Liver (tissue), 9 donors: Measurements from ENCODE around the gene STMP1. TPM values are rescaled to one million over a fixed set of nuclear protein-coding genes. Genes with fewer than 3 reads are reported as not detected.

ENCODE experiments used
- DNase-seq: peaks from one replicate; pipeline ENCODE4 v3.0.0-alpha.2; 2017; ENCODE audit warnings: low spot score
- H3K27ac ChIP-seq, 2 donors: one replicate each; pipeline ENCODE4 v1.7.0; 2013; ENCODE audit warnings: inconsistent platforms in 2 of 2, low read length in 2 of 2, control low read depth in 1 of 2, low read depth in 1 of 2, mild to moderate bottlenecking in 1 of 2
- H3K27me3 ChIP-seq, 4 donors: one replicate each; pipeline versions ENCODE4 v1.6.1 to v1.7.0; 2013; ENCODE audit warnings: low read length in 3 of 4, inconsistent platforms in 1 of 4, mild to moderate bottlenecking in 1 of 4, moderate library complexity in 1 of 4; ENCODE audit not compliant: control insufficient read depth in 4 of 4, insufficient read depth in 4 of 4
- H3K36me3 ChIP-seq, 4 donors: one replicate each; pipeline versions ENCODE4 v1.6.1 to v1.7.0; 2013; ENCODE audit warnings: low read length in 3 of 4, mild to moderate bottlenecking in 3 of 4, low read depth in 1 of 4, moderate library complexity in 1 of 4; ENCODE audit not compliant: control insufficient read depth in 4 of 4, insufficient read depth in 3 of 4
- H3K4me1 ChIP-seq, 4 donors: one replicate each; pipeline versions ENCODE4 v1.6.1 to v1.7.0; 2013; ENCODE audit warnings: low read length in 3 of 4, mild to moderate bottlenecking in 3 of 4, moderate library complexity in 1 of 4; ENCODE audit not compliant: control insufficient read depth in 4 of 4, insufficient read depth in 4 of 4
- H3K4me3 ChIP-seq, 3 donors: one replicate each; pipeline versions ENCODE4 v1.6.1 to v1.7.0; 2013; ENCODE audit warnings: low read length in 3 of 3, control low read depth in 1 of 3, low read depth in 1 of 3, mild to moderate bottlenecking in 1 of 3
- H3K9ac ChIP-seq, 2 donors: one replicate each; pipeline ENCODE4 v1.7.0; 2013; ENCODE audit warnings: low read length in 2 of 2, mild to moderate bottlenecking in 2 of 2, moderate library complexity in 2 of 2, control low read depth in 1 of 2, low read depth in 1 of 2
- H3K9me3 ChIP-seq, 4 donors: one replicate each; pipeline versions ENCODE4 v1.6.1 to v1.7.0; 2013; ENCODE audit warnings: low read length in 3 of 4; ENCODE audit not compliant: control insufficient read depth in 4 of 4
- EGR1 ChIP-seq, 2 donors: IDR thresholded peaks; 2 replicates each; pipeline ENCODE4 v1.6.1; 2016 to 2018; ENCODE audit warnings: antibody characterized with exemption in 2 of 2, low read depth in 2 of 2
- FOXA2 ChIP-seq: IDR thresholded peaks from 2 replicates; pipeline ENCODE4 v1.6.1; 2016; ENCODE audit warnings: antibody characterized with exemption
- GABPA ChIP-seq, 2 donors: IDR thresholded peaks in 1 of 2; conservative IDR thresholded peaks in 1 of 2; 2 replicates each; pipeline ENCODE4 v1.6.1; 2016; ENCODE audit warnings: antibody characterized with exemption in 2 of 2, mild to moderate bottlenecking in 1 of 2, moderate library complexity in 1 of 2
- HNF4G ChIP-seq: IDR thresholded peaks from 2 replicates; pipeline ENCODE4 v1.6.1; 2016; ENCODE audit warnings: antibody characterized with exemption
- JUND ChIP-seq, 2 donors: IDR thresholded peaks; 2 replicates each; pipeline ENCODE4 v1.6.1; 2016; ENCODE audit warnings: antibody characterized with exemption in 2 of 2
- NR2F2 ChIP-seq: IDR thresholded peaks from 2 replicates; pipeline ENCODE4 v1.6.1; 2016; ENCODE audit warnings: antibody characterized with exemption
- REST ChIP-seq: IDR thresholded peaks from 2 replicates; pipeline ENCODE4 v1.6.1; 2016; ENCODE audit warnings: antibody characterized with exemption, mild to moderate bottlenecking
- SP1 ChIP-seq: IDR thresholded peaks from 2 replicates; pipeline ENCODE4 v1.6.1; 2018; ENCODE audit warnings: antibody characterized with exemption, mild to moderate bottlenecking
- ZBTB33 ChIP-seq: IDR thresholded peaks from 2 replicates; pipeline ENCODE4 v1.6.1; 2016; ENCODE audit warnings: antibody characterized with exemption
- WGBS: extraction: QIAGEN DNeasy Blood & Tissue Kit; methylation state at CpG from one replicate; pipeline ENCODE4 v1.1.7; 2013; 5-methylcytosine and 5-hydroxymethylcytosine counted together
- polyA plus RNA-seq, 2 donors: library from polyadenylated mRNA; stranded (reverse) in 1 of 2; unstranded in 1 of 2; fragments of 200-250 nt in 1 of 2; fragments of >200 nt in 1 of 2; fragmentation: Nextera tagmentation in 1 of 2; extraction: Ambion mirVana in 1 of 2; gene quantifications; one replicate each; pipeline versions ENCODE4 v1.2.1 to v1.2.3, GENCODE V29; 2013 to 2015
- total RNA-seq, 2 donors: library from RNA; depleted of rRNA; stranded (reverse); fragments of >200 nt; gene quantifications; one replicate each; pipeline ENCODE4 v1.2.3, GENCODE V29; 2014
- TF ChIP-seq, protein P1 (sequence below): fragments of 150-350 bp; IDR thresholded peaks from 2 replicates; pipeline ENCODE4 v1.5.1; 2017; ENCODE audit warnings: improper control_type of control experiment, low read depth, low read length; ENCODE audit not compliant: missing input control
- TF ChIP-seq, protein P2 (sequence below): IDR thresholded peaks from 2 replicates; pipeline ENCODE4 v1.6.1; 2016; ENCODE audit warnings: antibody characterized with exemption
- donor health status: healthy.
- donor health status: healthy.
- donor health status: healthy.
- donor health status: healthy.
- donor health status: healthy.

The STMP1 gene
- total and polyA plus RNA-seq, 4 donors = 6.8 to 30.7 (median 13.8) TPM

- Histone ChIP-seq H3K27ac (no peak overlapping the region), H3K36me3 (no peaks in the 10 kb centered on the region), H3K9ac (no peak overlapping the region), H3K4me3 (no peak overlapping the region), H3K4me1 (peaks cover 0 to 4% (median 0%) of the 10 kb centered on the region in 4 donors), H3K9me3 (no peaks in the 10 kb centered on the region), H3K27me3 (no peaks in the 10 kb centered on the region)
- TF ChIP-seq, protein P1, sequence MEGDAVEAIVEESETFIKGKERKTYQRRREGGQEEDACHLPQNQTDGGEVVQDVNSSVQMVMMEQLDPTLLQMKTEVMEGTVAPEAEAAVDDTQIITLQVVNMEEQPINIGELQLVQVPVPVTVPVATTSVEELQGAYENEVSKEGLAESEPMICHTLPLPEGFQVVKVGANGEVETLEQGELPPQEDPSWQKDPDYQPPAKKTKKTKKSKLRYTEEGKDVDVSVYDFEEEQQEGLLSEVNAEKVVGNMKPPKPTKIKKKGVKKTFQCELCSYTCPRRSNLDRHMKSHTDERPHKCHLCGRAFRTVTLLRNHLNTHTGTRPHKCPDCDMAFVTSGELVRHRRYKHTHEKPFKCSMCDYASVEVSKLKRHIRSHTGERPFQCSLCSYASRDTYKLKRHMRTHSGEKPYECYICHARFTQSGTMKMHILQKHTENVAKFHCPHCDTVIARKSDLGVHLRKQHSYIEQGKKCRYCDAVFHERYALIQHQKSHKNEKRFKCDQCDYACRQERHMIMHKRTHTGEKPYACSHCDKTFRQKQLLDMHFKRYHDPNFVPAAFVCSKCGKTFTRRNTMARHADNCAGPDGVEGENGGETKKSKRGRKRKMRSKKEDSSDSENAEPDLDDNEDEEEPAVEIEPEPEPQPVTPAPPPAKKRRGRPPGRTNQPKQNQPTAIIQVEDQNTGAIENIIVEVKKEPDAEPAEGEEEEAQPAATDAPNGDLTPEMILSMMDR = no peak
- TF ChIP-seq GABPA (IDR thresholded peaks at IDR 0.05 in 1 of 2, conservative IDR thresholded peaks at IDR 0.05 in 1 of 2) = no peak
- no peak for TF ChIP-seq HNF4G
- TF ChIP-seq, protein P2, sequence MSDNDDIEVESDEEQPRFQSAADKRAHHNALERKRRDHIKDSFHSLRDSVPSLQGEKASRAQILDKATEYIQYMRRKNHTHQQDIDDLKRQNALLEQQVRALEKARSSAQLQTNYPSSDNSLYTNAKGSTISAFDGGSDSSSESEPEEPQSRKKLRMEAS = no peak
- DNase-seq = no peak
- WGBS = 87% methylated on average over 9 of the region's 9 CpGs
These were observed 23.2 kb downstream of the STMP1 start for GRCh38 chr7:135685306-135686084.

DNA sequence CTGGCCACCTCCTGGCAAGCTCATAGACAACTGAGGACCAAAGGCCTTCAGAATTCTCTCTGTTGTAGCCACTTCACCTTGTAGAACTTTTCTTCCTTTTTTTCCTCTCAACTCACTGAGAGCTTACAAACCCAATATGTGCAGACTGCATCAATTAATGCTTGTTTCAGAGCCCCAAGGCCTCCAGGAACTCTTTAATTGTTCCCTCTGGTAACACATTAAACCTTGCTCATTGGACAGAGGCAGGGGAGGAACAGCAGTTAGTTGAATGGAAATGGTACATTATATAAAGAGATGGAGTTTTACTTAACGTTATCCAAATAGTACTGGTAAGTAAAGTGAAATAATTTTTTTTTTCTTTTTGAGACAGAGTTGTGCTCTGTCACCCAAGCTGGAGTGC is 25.2 kb downstream of the STMP1 start:
- peaks cover 0 to 4% (median 0%) of the 10 kb centered on the region in 4 donors for H3K4me1 ChIP-seq
- H3K27me3 ChIP-seq = no peaks in the 10 kb centered on the region
- H3K9me3 ChIP-seq = no peaks in the 10 kb centered on the region
- H3K27ac ChIP-seq = no peak overlapping the region
- WGBS = 43% methylated on average over 1 of the region's 1 CpG
- no peak overlapping the region for H3K4me3 ChIP-seq
- no peak for TF ChIP-seq SP1
- no peak for TF ChIP-seq NR2F2
- TF ChIP-seq REST = no peak
- no peak for TF ChIP-seq EGR1 (IDR thresholded peaks at IDR 0.05; ENCODE audit: low read depth in 2 of 2)
- H3K36me3 ChIP-seq = peaks cover 0 to 9% (median 3%) of the 10 kb centered on the region in 4 donors
- H3K9ac ChIP-seq = no peak overlapping the region
- no peak for DNase-seq

DNA sequence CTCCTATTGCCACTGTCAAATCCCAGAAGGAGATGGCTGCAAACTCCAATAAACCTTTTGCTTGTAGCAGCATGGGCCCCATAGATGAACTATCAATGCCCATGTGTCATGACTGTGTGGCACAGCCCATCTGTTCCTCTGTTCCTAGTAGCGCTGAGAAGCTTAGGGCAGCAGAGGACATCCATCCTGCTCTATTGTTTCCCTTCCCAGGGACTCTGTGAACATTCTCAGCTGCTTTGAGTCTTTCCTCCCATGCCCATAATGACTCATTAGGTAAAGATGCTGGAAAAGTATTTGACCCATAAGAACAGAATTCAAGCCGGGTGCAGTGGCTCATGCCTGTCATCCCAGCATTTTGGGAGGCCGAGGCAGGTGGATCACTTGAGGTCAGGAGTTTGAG is 28.3 kb downstream of the STMP1 start:
- Histone ChIP-seq H3K4me1 (no peaks in the 10 kb centered on the region), H3K27ac (no peak overlapping the region), H3K4me3 (no peak overlapping the region), H3K9me3 (no peaks in the 10 kb centered on the region), H3K27me3 (no peaks in the 10 kb centered on the region), H3K9ac (no peak overlapping the region), H3K36me3 (peaks cover 0 to 16% (median 6%) of the 10 kb centered on the region in 4 donors)
- TF ChIP-seq JUND (IDR thresholded peaks at IDR 0.05) (no peak), ZBTB33 (no peak), FOXA2 (no peak)
- WGBS = 98% methylated on average over 3 of the region's 3 CpGs
- DNase-seq = no peak
